GM12878 (cell line): Measurements from ENCODE around the gene SLC12A5. TPM values are rescaled to one million over a fixed set of nuclear protein-coding genes. Genes with fewer than 3 reads are reported as not detected.

Experiments used
- ATAC-seq: fragments of 200-7000 bp; cut with Tn5 transposase; 3 replicates; pipeline ENCODE4 v1.9.1; 2020; ENCODE audit warnings: mild to moderate bottlenecking, moderate library complexity
- BruUV-seq: library from RNA; stranded (reverse); fragments of 400-500 nt; replicated peaks from 2 replicates; lab custom pipeline; 2021; lab: Mats Ljungman, UMichigan
- CTCF ChIA-PET: fragments of 300-600 bp; sonication (Branson Sonifier 250); formaldehyde crosslinking; extraction: SDS; loops from one replicate; lab custom pipeline; 2021; ENCODE audit warnings: inconsistent platforms; lab: Yijun Ruan, JAX
- POLR2A ChIA-PET: fragments of 350-600 bp; formaldehyde crosslinking; extraction: SDS; loops from one replicate; lab custom pipeline; 2021; ENCODE audit warnings: inconsistent platforms; lab: Charles Lee
- RAD21 ChIA-PET: fragments of 300-600 bp; sonication (Branson Sonifier 250); formaldehyde crosslinking; loops from one replicate; lab custom pipeline; 2023; ENCODE audit warnings: antibody characterized with exemption; ENCODE audit not compliant: unreplicated experiment; lab: Charles Lee
- SMC1A ChIA-PET: fragments of 300-600 bp; sonication (Branson Sonifier 250); formaldehyde crosslinking; loops from one replicate; lab custom pipeline; 2023; ENCODE audit not compliant: unreplicated experiment, uncharacterized antibody; lab: Charles Lee
- DNase-seq: peaks from one replicate; pipeline ENCODE4 v3.0.0-alpha.2; 2011; ENCODE audit warnings: low read depth, low spot score
- FAIRE-seq: peaks from 3 replicates; lab custom pipeline; 2011; peaks lifted over from hg19 to GRCh38; lab: Jason Lieb, UNC
- H2AFZ ChIP-seq: 2 replicates; pipeline ENCODE4 v1.6.0; 2011; ENCODE audit warnings: low read depth, low read length, control low read depth; ENCODE audit not compliant: control insufficient read depth
- H3K27ac ChIP-seq: 2 replicates; pipeline ENCODE4 v1.5.1; 2011; ENCODE audit warnings: control low read depth; ENCODE audit not compliant: control insufficient read depth, insufficient read depth
- H3K27me3 ChIP-seq, 2 experiments: replicated peaks in 1 of 2; 2 replicates each; pipeline versions ENCODE4 v1.6.0 to v1.6.1; 2011; ENCODE audit warnings: low read length in 1 of 2; ENCODE audit not compliant: control insufficient read depth in 2 of 2, insufficient read depth in 2 of 2
- H3K36me3 ChIP-seq, 2 experiments: 2 replicates each; pipeline ENCODE4 v1.5.1; 2011; ENCODE audit warnings: low read length in 1 of 2; ENCODE audit not compliant: control insufficient read depth in 2 of 2, insufficient read depth in 2 of 2
- H3K4me1 ChIP-seq: 2 replicates; pipeline ENCODE4 v1.6.1; 2011; ENCODE audit warnings: mild to moderate bottlenecking, low read length, moderate library complexity, mixed read lengths; ENCODE audit not compliant: control insufficient read depth, insufficient read depth
- H3K4me2 ChIP-seq: 2 replicates; pipeline ENCODE4 v1.6.0; 2011; ENCODE audit warnings: control low read depth; ENCODE audit not compliant: control insufficient read depth, insufficient read depth
- H3K4me3 ChIP-seq: fragments of 200-600 bp; sonication (generic); 2 replicates; pipeline ENCODE4 v1.5.1; 2016
- H3K79me2 ChIP-seq: 2 replicates; pipeline ENCODE4 v1.6.0; 2011; ENCODE audit warnings: low read length; ENCODE audit not compliant: control insufficient read depth, insufficient read depth
- H3K9ac ChIP-seq: 2 replicates; pipeline ENCODE4 v1.8.0; 2011; ENCODE audit warnings: low read length, control low read depth, mixed read lengths; ENCODE audit not compliant: control insufficient read depth, insufficient read depth
- H3K9me3 ChIP-seq: replicated peaks from 3 replicates; pipeline ENCODE4 v1.5.1; 2011; ENCODE audit warnings: mild to moderate bottlenecking, low read length; ENCODE audit not compliant: control insufficient read depth, insufficient read depth
- H4K20me1 ChIP-seq: 2 replicates; pipeline ENCODE4 v1.6.0; 2011; ENCODE audit not compliant: control insufficient read depth, insufficient read depth
- CHD4 ChIP-seq: fragments of 200-600 bp; sonication (generic); IDR thresholded peaks from 2 replicates; pipeline ENCODE4 v1.6.1; 2016; ENCODE audit warnings: mild to moderate bottlenecking
- DPF2 ChIP-seq: fragments of 450-650 bp; IDR thresholded peaks from 2 replicates; pipeline ENCODE4 v1.6.1; 2017; ENCODE audit warnings: mild to moderate bottlenecking
- EZH2 ChIP-seq: IDR thresholded peaks from 2 replicates; pipeline ENCODE4 v1.6.1; 2012; ENCODE audit warnings: low read depth, mild to moderate bottlenecking, control low read depth, inconsistent platforms, low read length, borderline replicate concordance; ENCODE audit not compliant: control insufficient read depth
- GATAD2B ChIP-seq: fragments of 450-650 bp; conservative IDR thresholded peaks from 2 replicates; pipeline ENCODE4 v1.6.1; 2017; ENCODE audit warnings: low read depth, mild to moderate bottlenecking, moderate library complexity
- MTA3 ChIP-seq: IDR thresholded peaks from 2 replicates; pipeline ENCODE4 v1.6.1; 2012; ENCODE audit warnings: low read length, inconsistent platforms, borderline replicate concordance
- MXI1 ChIP-seq: fragments of 150-350 bp; IDR thresholded peaks from 2 replicates; pipeline ENCODE4 v1.6.1; 2011; ENCODE audit warnings: low read depth, mild to moderate bottlenecking, inconsistent platforms, low read length, improper control_type of control experiment
- PBX3 ChIP-seq: IDR thresholded peaks from 2 replicates; pipeline ENCODE4 v1.6.1; 2011; ENCODE audit warnings: mild to moderate bottlenecking, low read depth, low read length, moderate library complexity; ENCODE audit not compliant: insufficient replicate concordance
- PML ChIP-seq: IDR thresholded peaks from 2 replicates; pipeline ENCODE4 v1.6.1; 2012; ENCODE audit warnings: low read length, inconsistent platforms
- SMARCA5 ChIP-seq: fragments of 450-650 bp; IDR thresholded peaks from 2 replicates; pipeline ENCODE4 v1.6.1; 2017; ENCODE audit warnings: mild to moderate bottlenecking
- YBX1 ChIP-seq: fragments of 450-650 bp; IDR thresholded peaks from 2 replicates; pipeline ENCODE4 v1.6.1; 2016; ENCODE audit warnings: antibody characterized with exemption
- ZNF622 ChIP-seq: fragments of 450-650 bp; IDR thresholded peaks from 2 replicates; pipeline ENCODE4 v1.6.1; 2017; ENCODE audit warnings: mild to moderate bottlenecking, inconsistent platforms
- WGBS: methylation state at CpG from one replicate; pipeline ENCODE4 v1.1.6; 2016; ENCODE audit warnings: low lambda C conversion rate; ENCODE audit not compliant: insufficient replicate concordance, insufficient coverage; ENCODE audit errors: missing lambda C conversion rate; 5-methylcytosine and 5-hydroxymethylcytosine counted together
- in situ Hi-C: fragments of 300-500 bp; cut with MboI; formaldehyde crosslinking; loops from 9 replicates; pipeline ENCODE4 v1.14.3; 2018; ENCODE audit warnings: mixed read lengths
- intact Hi-C: fragments of 100-400 bp; cut with micrococcal nuclease; formaldehyde crosslinking; loops from one replicate; pipeline ENCODE4 v1.14.2; 2022; ENCODE audit not compliant: unreplicated experiment
- polyA plus RNA-seq, 11 experiments: library from polyadenylated mRNA; depleted of rRNA in 4 of 11; unstranded in 6 of 11; stranded (reverse) in 5 of 11; fragments of >200 nt; fragmentation: Nextera tagmentation in 4 of 11; fragmentation: Illumina TruSeq in 1 of 11; extraction: Ambion mirVana in 4 of 11; extraction: Trizol in 1 of 11; gene quantifications; 1 replicate in 1 of 11; 2 replicates in 10 of 11; pipeline versions ENCODE4 v1.2.1 to v1.2.3, GENCODE V29; 2011 to 2016; ENCODE audit warnings: inconsistent platforms in 2 of 11, missing spikeins in 2 of 11, low read depth in 1 of 11
- total RNA-seq, 4 experiments: library from RNA; depleted of rRNA in 3 of 4; stranded (reverse); fragments of >200 nt in 3 of 4; fragmentation: Illumina TruSeq in 1 of 4; extraction: Trizol in 1 of 4; gene quantifications; 2 replicates each; pipeline versions ENCODE4 v1.2.1 to v1.2.3, GENCODE V29; 2013 to 2021
- TF ChIP-seq, protein P1 (sequence below): fragments of 450-650 bp; IDR thresholded peaks from 2 replicates; pipeline ENCODE4 v1.6.1; 2018; ENCODE audit warnings: mild to moderate bottlenecking, low read depth, moderate library complexity; ENCODE audit not compliant: partially characterized antibody

The SLC12A5 gene
- total and polyA plus RNA-seq, 10 of the 15 experiments (the other 5 are each of a cell fraction or from before 2014, with no cell fraction given) = 0.26 to 2.7 (median 1.2) TPM

DNA sequence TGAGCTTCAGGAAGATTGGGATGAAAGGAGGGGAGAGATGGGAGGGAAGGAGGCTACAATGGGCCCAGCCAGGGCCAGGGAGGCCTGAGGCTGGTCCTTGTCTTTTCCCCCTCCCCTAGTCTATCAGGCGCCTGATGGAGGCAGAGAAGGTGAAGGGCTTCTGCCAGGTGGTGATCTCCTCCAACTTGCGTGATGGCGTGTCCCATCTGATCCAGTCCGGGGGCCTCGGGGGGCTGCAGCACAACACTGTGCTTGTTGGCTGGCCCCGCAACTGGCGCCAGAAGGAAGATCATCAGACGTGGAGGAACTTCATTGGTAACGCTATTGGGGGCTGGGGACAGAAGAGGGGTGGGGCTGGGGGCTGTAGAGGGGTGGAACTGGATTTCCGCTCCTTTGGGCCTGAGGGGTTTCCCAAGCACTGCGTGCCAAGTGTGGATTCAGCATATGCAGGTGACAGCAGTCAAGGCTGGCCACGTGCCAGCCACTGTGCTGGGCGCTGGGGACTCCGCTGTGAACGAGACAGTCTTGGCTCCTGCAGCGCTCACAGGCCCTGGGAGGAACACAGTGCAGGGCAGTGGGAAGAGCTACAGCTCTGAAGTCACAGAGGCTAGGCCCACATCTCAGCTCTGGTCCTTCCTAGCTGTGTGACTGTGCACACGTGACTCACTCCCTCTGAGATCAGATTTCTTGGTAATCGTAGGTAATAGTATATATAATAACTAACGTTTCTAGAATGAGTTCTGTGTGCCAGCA, 22.7 kb downstream of the SLC12A5 start:
- no peak overlapping the region for H3K9ac ChIP-seq
- no peaks in the 10 kb centered on the region for H3K36me3 ChIP-seq
- no peak overlapping the region for H3K4me3 ChIP-seq
- ChIA-PET SMC1A (no interaction called here), RAD21 (no interaction called here), POLR2A (no interaction called here), CTCF (no interaction called here)
- in situ Hi-C loops (no loop called here), intact Hi-C loops (no loop called here)
- H3K9me3 ChIP-seq = no peaks in the 10 kb centered on the region
- FAIRE-seq (no peak), DNase-seq (no peak), ATAC-seq (no peak)
- H3K4me2 ChIP-seq = no peak overlapping the region
- no peak overlapping the region for H3K27ac ChIP-seq
- BruUV-seq = no TSS peak
- H4K20me1 ChIP-seq = no peaks in the 10 kb centered on the region
- no peaks in the 10 kb centered on the region for H3K4me1 ChIP-seq
- no peak overlapping the region for H2AFZ ChIP-seq
- H3K27me3 ChIP-seq = peaks cover 0 to 5% of the 10 kb centered on the region in 2 experiments; a peak in 2 of 4 replicates
- no peak for TF ChIP-seq DPF2
- no peak for TF ChIP-seq MXI1
- no peak for TF ChIP-seq ZNF622
- TF ChIP-seq YBX1 = no peak
- no peak for TF ChIP-seq SMARCA5
- TF ChIP-seq PML = no peak
- no peak for TF ChIP-seq GATAD2B
- TF ChIP-seq, protein P1, sequence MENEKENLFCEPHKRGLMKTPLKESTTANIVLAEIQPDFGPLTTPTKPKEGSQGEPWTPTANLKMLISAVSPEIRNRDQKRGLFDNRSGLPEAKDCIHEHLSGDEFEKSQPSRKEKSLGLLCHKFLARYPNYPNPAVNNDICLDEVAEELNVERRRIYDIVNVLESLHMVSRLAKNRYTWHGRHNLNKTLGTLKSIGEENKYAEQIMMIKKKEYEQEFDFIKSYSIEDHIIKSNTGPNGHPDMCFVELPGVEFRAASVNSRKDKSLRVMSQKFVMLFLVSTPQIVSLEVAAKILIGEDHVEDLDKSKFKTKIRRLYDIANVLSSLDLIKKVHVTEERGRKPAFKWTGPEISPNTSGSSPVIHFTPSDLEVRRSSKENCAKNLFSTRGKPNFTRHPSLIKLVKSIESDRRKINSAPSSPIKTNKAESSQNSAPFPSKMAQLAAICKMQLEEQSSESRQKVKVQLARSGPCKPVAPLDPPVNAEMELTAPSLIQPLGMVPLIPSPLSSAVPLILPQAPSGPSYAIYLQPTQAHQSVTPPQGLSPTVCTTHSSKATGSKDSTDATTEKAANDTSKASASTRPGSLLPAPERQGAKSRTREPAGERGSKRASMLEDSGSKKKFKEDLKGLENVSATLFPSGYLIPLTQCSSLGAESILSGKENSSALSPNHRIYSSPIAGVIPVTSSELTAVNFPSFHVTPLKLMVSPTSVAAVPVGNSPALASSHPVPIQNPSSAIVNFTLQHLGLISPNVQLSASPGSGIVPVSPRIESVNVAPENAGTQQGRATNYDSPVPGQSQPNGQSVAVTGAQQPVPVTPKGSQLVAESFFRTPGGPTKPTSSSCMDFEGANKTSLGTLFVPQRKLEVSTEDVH = no peak
- no peak for TF ChIP-seq EZH2
- TF ChIP-seq MTA3 = no peak
- TF ChIP-seq CHD4 = no peak
- TF ChIP-seq PBX3 = no peak
- WGBS = 40% methylated on average over 19 of the region's 19 CpGs
- no peaks in the 10 kb centered on the region for H3K79me2 ChIP-seq
